ENCODE results near the gene IL21R.

Gene IL21R

DNA sequence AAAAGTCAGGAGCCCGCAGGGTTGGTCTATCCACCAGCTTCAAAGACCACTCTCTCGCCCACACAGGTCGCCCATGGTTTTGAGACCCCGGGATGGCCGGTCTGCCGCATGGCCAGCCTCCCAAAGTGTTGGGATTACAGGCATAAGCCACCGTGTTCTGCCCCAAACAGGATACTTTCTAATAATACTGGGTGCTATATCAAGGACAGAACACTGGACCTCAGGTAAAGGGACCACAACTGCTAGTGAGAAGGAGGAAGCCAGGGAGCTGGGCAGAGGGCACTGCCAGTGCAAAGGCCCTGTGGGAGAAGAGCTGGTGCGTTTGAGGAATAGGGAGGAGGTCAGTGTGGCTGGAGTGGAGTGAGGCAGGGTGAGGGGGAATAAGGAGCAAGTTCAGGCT is 34.1 kb downstream of the IL21R start:
- DNase-seq (ENCODE audit: low read depth in 2 of 2), result no peak
- no peak overlapping the region for H3K4me3 ChIP-seq (replicated peaks in 1 of 2; ENCODE audit: low read depth in 2 of 2, low read length in 2 of 2)
- TF ChIP-seq, protein P1, sequence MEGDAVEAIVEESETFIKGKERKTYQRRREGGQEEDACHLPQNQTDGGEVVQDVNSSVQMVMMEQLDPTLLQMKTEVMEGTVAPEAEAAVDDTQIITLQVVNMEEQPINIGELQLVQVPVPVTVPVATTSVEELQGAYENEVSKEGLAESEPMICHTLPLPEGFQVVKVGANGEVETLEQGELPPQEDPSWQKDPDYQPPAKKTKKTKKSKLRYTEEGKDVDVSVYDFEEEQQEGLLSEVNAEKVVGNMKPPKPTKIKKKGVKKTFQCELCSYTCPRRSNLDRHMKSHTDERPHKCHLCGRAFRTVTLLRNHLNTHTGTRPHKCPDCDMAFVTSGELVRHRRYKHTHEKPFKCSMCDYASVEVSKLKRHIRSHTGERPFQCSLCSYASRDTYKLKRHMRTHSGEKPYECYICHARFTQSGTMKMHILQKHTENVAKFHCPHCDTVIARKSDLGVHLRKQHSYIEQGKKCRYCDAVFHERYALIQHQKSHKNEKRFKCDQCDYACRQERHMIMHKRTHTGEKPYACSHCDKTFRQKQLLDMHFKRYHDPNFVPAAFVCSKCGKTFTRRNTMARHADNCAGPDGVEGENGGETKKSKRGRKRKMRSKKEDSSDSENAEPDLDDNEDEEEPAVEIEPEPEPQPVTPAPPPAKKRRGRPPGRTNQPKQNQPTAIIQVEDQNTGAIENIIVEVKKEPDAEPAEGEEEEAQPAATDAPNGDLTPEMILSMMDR (IDR thresholded peaks at IDR 0.05; ENCODE audit: low read depth, low read length), result no peak

DNA sequence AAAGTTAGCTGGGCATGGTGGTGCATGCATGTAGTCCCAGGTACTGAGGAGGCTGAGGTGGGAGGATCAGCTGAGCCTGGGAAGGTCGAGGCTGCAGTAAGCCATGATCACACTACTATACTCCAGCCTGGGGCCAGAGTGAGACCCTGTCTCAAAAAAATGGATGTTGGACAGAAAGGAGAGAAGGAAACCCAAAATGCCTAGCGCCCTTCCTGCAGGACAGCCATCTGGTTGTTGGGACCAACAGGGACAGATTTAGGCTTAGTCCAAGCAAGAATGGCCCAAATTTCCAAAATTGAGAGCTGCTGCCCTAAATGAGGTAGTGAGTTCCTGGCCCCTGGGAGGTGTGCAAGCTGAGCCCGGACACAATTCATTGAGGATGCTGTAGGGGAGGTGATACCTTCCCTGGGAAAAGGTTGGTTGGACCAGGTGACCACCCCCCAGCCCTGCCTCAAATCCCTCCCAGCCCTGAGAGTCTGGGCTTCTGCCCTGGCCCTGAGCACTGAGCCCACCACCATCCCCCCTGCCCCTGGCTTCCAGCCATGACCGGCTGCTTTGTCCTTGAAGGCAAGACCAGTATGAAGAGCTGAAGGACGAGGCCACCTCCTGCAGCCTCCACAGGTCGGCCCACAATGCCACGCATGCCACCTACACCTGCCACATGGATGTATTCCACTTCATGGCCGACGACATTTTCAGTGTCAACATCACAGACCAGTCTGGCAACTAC is 35.1 kb downstream of the IL21R start:
- TF ChIP-seq, protein P1 (IDR thresholded peaks at IDR 0.05; ENCODE audit: low read depth, low read length), result no peak
- no peak for DNase-seq (ENCODE audit: low read depth in 2 of 2)
- no peak overlapping the region for H3K4me3 ChIP-seq (replicated peaks in 1 of 2; ENCODE audit: low read depth in 2 of 2, low read length in 2 of 2)

DNA sequence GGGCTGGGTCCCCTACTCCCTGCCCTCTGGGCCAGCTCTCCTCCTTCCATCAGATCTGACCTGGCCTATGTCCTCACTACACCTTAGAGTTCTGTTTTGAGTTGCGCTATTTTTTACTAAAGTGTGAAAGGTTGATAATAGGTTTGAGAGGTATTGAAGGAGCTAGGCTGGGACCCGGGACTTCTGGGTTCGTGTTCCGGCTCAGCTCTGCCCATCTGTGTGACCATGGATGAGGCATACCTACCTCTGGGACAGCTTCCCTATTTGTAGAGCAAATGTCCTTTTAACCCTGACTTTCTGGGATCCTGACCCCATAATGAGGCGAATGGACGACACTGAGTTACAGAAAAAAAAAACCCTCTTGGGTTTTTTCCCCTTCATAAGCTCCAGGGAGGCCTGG is 36.0 kb downstream of the IL21R start:
- H3K4me3 ChIP-seq (replicated peaks in 1 of 2; ENCODE audit: low read depth in 2 of 2, low read length in 2 of 2), result no peak overlapping the region
- no peak for DNase-seq (ENCODE audit: low read depth in 2 of 2)
- TF ChIP-seq, protein P1 (IDR thresholded peaks at IDR 0.05; ENCODE audit: low read depth, low read length), result no peak

DNA sequence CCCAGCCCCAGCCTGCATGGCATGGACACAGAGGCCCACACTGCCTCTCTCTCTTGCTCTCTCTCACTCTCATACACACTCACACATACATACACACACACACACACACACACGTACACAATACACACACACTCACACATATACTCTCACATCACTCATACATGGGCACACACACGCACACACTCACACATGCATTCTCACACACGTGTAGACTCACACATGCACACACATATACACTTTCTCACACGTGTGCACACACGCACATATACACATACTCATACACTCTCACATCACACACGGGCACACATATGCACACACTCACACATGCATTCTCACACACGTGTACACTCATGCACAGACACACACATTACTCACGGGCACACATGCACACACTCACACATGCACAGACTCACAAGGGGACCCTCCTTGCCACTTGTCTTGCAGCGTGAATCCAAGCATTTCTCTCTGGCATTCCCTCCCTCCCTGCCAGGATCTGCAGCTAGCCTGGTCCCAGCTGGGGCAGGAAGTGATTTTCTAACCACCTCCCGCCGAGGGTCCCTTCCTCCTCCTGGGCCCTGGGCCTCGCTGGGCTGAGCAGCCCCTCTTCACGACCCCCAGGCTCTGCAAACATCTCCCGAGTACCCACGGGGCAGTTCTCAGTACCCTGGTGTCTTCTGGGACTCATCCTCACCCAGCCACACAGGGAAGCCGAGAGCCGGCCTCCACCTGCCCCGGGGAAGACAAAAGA is 37.5 kb downstream of the IL21R start:
- H3K4me3 ChIP-seq (replicated peaks in 1 of 2; ENCODE audit: low read depth in 2 of 2, low read length in 2 of 2), result no peak overlapping the region
- TF ChIP-seq, protein P1 (IDR thresholded peaks at IDR 0.05; ENCODE audit: low read depth, low read length), result no peak
- DNase-seq (ENCODE audit: low read depth in 2 of 2), result no peak

DNA sequence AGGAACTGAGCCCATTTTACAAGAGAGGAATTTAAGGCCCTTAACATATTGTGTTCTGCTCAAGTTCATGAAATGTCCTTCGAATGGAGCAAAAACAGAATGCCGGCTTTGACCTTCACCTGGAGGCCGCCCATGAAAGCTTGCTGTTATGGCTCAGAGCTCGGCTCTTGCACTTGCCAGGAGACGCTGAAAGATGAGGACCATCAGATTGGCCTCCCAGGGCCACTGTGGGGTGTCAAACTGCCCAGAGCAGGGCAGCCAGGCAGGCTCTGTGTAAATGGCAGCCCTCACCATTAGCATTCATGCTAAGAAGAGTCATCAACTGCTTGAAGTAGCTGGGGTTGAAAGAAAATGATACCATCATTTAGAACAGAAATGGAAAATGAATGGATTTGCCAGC is 39.3 kb downstream of the IL21R start:
- no peak for DNase-seq (ENCODE audit: low read depth in 2 of 2)
- no peak overlapping the region for H3K4me3 ChIP-seq (replicated peaks in 1 of 2; ENCODE audit: low read depth in 2 of 2, low read length in 2 of 2)
- TF ChIP-seq, protein P1 (IDR thresholded peaks at IDR 0.05; ENCODE audit: low read depth, low read length), result no peak

DNA sequence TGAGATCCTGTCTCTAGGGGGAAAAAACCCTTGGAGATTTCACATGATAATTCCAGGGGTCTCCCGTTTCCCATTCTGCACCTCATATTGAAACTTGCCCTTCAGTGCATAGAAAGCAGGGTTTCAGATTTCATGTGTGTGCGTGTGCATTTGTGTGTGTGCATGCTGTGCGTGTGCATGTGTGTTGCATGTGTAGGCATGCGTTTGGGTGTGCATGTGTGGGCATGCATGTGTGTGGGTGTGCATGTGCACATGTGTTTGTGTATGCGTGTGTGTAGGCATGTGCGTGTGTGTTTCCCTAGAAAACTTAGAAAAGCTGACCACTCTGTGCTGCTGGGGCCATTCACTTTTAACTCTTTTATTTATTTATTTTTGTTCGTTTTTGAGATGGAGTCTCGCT is 40.0 kb downstream of the IL21R start:
- DNase-seq (ENCODE audit: low read depth in 2 of 2), result no peak
- H3K4me3 ChIP-seq (replicated peaks in 1 of 2; ENCODE audit: low read depth in 2 of 2, low read length in 2 of 2), result no peak overlapping the region
- TF ChIP-seq, protein P1 (IDR thresholded peaks at IDR 0.05; ENCODE audit: low read depth, low read length), result no peak

Measured in cardiac fibroblast (primary cell).